SK-N-SH (cell line): Measurements from ENCODE around the gene SFMBT2. TPM values are rescaled to one million over a fixed set of nuclear protein-coding genes. Genes with fewer than 3 reads are reported as not detected.
A peak's percentile ranks its signal among the peaks of the same experiment; 100 is the strongest.

Experiments used
- CTCF ChIA-PET: fragments of 300-600, 350-600 bp; formaldehyde crosslinking; extraction: SDS; loops from one replicate; lab custom pipeline; 2021; lab: Yijun Ruan, JAX
- POLR2A ChIA-PET: fragments of 350-600 bp; sonication (Branson Sonifier 250); formaldehyde crosslinking; extraction: SDS; loops from one replicate; lab custom pipeline; 2020; ENCODE audit warnings: antibody characterized with exemption, inconsistent platforms; lab: Yijun Ruan, JAX
- DNase-seq: peaks from one replicate; pipeline ENCODE4 v3.0.0; 2012
- H2AFZ ChIP-seq: fragments of 200-600 bp; sonication (generic); 2 replicates; pipeline ENCODE4 v1.8.1; 2016; ENCODE audit warnings: antibody characterized with exemption, mild to moderate bottlenecking, low read depth
- H3F3A ChIP-seq: fragments of 200-600 bp; sonication (generic); replicated peaks from 2 replicates; pipeline ENCODE3; 2016; ENCODE audit warnings: antibody characterized with exemption, mild to moderate bottlenecking; ENCODE audit not compliant: insufficient read depth
- H3K27ac ChIP-seq, 2 experiments: fragments of 200-500 bp in 1 of 2; fragments of 200-600 bp in 1 of 2; sonication (Bioruptor generic) in 1 of 2; sonication (generic), shearing (Covaris generic) in 1 of 2; 2 replicates each; pipeline versions ENCODE4 v1.5.1 to v1.6.1; 2014 to 2016; ENCODE audit warnings: low read depth in 2 of 2, inconsistent platforms in 1 of 2, low read length in 1 of 2, mild to moderate bottlenecking in 1 of 2, mixed read lengths in 1 of 2
- H3K27me3 ChIP-seq: fragments of 200-600 bp; sonication (generic), shearing (Covaris generic); 2 replicates; pipeline ENCODE4 v1.6.1; 2016; ENCODE audit warnings: mixed run types; ENCODE audit not compliant: insufficient read depth
- H3K36me3 ChIP-seq, 2 experiments: fragments of 200-500 bp in 1 of 2; fragments of 200-600 bp in 1 of 2; sonication (Bioruptor generic) in 1 of 2; sonication (generic) in 1 of 2; replicated peaks in 1 of 2; 2 replicates each; pipeline versions ENCODE3 to v1.5.1; 2014 to 2016; ENCODE audit warnings: low read length in 1 of 2, mild to moderate bottlenecking in 1 of 2; ENCODE audit not compliant: insufficient read depth in 2 of 2, control insufficient read depth in 1 of 2
- H3K4me1 ChIP-seq, 2 experiments: fragments of 200-500 bp in 1 of 2; fragments of 200-600 bp in 1 of 2; sonication (Bioruptor generic) in 1 of 2; sonication (generic), shearing (Covaris generic) in 1 of 2; 2 replicates each; pipeline versions ENCODE4 v1.5.1 to v1.6.1; 2014 to 2016; ENCODE audit warnings: low read depth in 1 of 2, low read length in 1 of 2, mixed run types in 1 of 2; ENCODE audit not compliant: insufficient read depth in 2 of 2, control insufficient read depth in 1 of 2
- H3K4me2 ChIP-seq: fragments of 200-600 bp; sonication (generic), shearing (Covaris generic); 2 replicates; pipeline ENCODE4 v1.6.1; 2017; ENCODE audit warnings: mixed run types
- H3K4me3 ChIP-seq, 2 experiments: fragments of 200-500 bp in 1 of 2; fragments of 200-600 bp in 1 of 2; sonication (Bioruptor generic) in 1 of 2; sonication (generic), shearing (Covaris generic) in 1 of 2; 2 replicates each; pipeline versions ENCODE4 v1.5.1 to v1.8.1; 2014 to 2016; ENCODE audit warnings: low read depth in 2 of 2, inconsistent platforms in 1 of 2, low read length in 1 of 2, mild to moderate bottlenecking in 1 of 2, mixed read lengths in 1 of 2, moderate library complexity in 1 of 2
- H3K79me2 ChIP-seq: fragments of 200-600 bp; sonication (generic); 2 replicates; pipeline ENCODE4 v1.8.1; 2017; ENCODE audit warnings: mild to moderate bottlenecking; ENCODE audit not compliant: insufficient read depth
- H3K9ac ChIP-seq: fragments of 200-600 bp; sonication (generic); 2 replicates; pipeline ENCODE4 v1.6.1; 2017; ENCODE audit warnings: mixed run types
- H3K9me2 ChIP-seq: fragments of 200-600 bp; sonication (generic); 2 replicates; pipeline ENCODE4 v1.6.1; 2017; ENCODE audit warnings: mixed run types
- H3K9me3 ChIP-seq: fragments of 200-600 bp; sonication (generic); 2 replicates; pipeline ENCODE4 v1.6.1; 2017; ENCODE audit warnings: mixed run types, mild to moderate bottlenecking, moderate library complexity
- H4K20me1 ChIP-seq: fragments of 200-600 bp; sonication (generic); 2 replicates; pipeline ENCODE4 v1.6.1; 2017; ENCODE audit warnings: mild to moderate bottlenecking, mixed run types; ENCODE audit not compliant: insufficient read depth
- CHD2 ChIP-seq: fragments of 150-350 bp; IDR thresholded peaks from 2 replicates; pipeline ENCODE4 v1.6.1; 2018; ENCODE audit warnings: low read length; ENCODE audit not compliant: partially characterized antibody
- CTCF ChIP-seq: fragments of 200-600 bp; sonication (generic); IDR thresholded peaks from 2 replicates; pipeline ENCODE4 v1.6.1; 2017; ENCODE audit warnings: antibody characterized with exemption, mild to moderate bottlenecking, moderate library complexity
- EP300 ChIP-seq, 2 experiments: IDR thresholded peaks; 2 replicates each; pipeline versions ENCODE4 v1.4.0 to v1.6.1; 2012; ENCODE audit warnings: borderline replicate concordance in 1 of 2, low read depth in 1 of 2, low read length in 1 of 2
- EZH2phosphoT487 ChIP-seq: fragments of 200-600 bp; sonication (generic); IDR thresholded peaks from 2 replicates; pipeline ENCODE4 v1.6.1; 2017; ENCODE audit warnings: low read depth, mixed run types, mild to moderate bottlenecking, antibody characterized with exemption, moderate library complexity, borderline replicate concordance
- FOSL2 ChIP-seq: IDR thresholded peaks from 2 replicates; pipeline ENCODE4 v1.4.0; 2012; ENCODE audit warnings: low read depth, mild to moderate bottlenecking, moderate library complexity, borderline replicate concordance
- FOXJ3 ChIP-seq: sonication (generic); formaldehyde crosslinking; IDR thresholded peaks from 2 replicates; pipeline ENCODE4 v1.5.1; 2020; ENCODE audit warnings: mild to moderate bottlenecking, missing genetic modification reagents
- FOXM1 ChIP-seq: IDR thresholded peaks from 2 replicates; pipeline ENCODE4 v1.4.0; 2012; ENCODE audit warnings: low read depth, mild to moderate bottlenecking
- GATA2 ChIP-seq: sonication (generic); formaldehyde crosslinking; IDR thresholded peaks from 2 replicates; pipeline ENCODE4 v1.5.0; 2020; ENCODE audit warnings: mild to moderate bottlenecking, missing genetic modification reagents
- IRF3 ChIP-seq: fragments of 150-350 bp; IDR thresholded peaks from 2 replicates; pipeline ENCODE4 v1.6.1; 2016; ENCODE audit warnings: mild to moderate bottlenecking, low read depth, low read length
- JUND ChIP-seq: IDR thresholded peaks from 2 replicates; pipeline ENCODE4 v1.4.0; 2012
- NFIC ChIP-seq: IDR thresholded peaks from 2 replicates; pipeline ENCODE4 v1.4.0; 2012; ENCODE audit warnings: borderline replicate concordance
- NRF1 ChIP-seq: IDR thresholded peaks from 2 replicates; pipeline ENCODE4 v1.6.1; 2012; ENCODE audit warnings: low read depth, mild to moderate bottlenecking, low read length
- REST ChIP-seq: IDR thresholded peaks from 2 replicates; pipeline ENCODE4 v1.6.1; 2012; ENCODE audit warnings: mild to moderate bottlenecking, low read depth, low read length, moderate library complexity
- RFX5 ChIP-seq: IDR thresholded peaks from 2 replicates; pipeline ENCODE4 v1.6.1; 2012; ENCODE audit warnings: mild to moderate bottlenecking, improper control_type of control experiment, low read length
- SMC3 ChIP-seq: IDR thresholded peaks from 2 replicates; pipeline ENCODE4 v1.6.1; 2012; ENCODE audit warnings: low read depth, low read length, improper control_type of control experiment
- USF1 ChIP-seq: IDR thresholded peaks from 2 replicates; pipeline ENCODE4 v1.4.0; 2012; ENCODE audit warnings: low read depth, borderline replicate concordance
- YY1 ChIP-seq: IDR thresholded peaks from 2 replicates; pipeline ENCODE4 v1.4.0; 2012; ENCODE audit warnings: low read depth, mild to moderate bottlenecking
- WGBS: methylation state at CpG from one replicate; pipeline ENCODE4 v1.1.6; 2017; ENCODE audit warnings: low lambda C conversion rate; 5-methylcytosine and 5-hydroxymethylcytosine counted together
- polyA plus RNA-seq, 3 experiments: library from polyadenylated mRNA; depleted of rRNA; stranded (reverse); fragments of >200 nt; gene quantifications; 2 replicates each; pipeline ENCODE4 v1.2.3, GENCODE V29; 2012

SFMBT2 gene
- polyA plus RNA-seq, 1 of the 3 experiments (the other 2 are of a cell fraction), result 0.20 TPM

GRCh38 chr10:7267142-7267541 lies 143.7 kb downstream of the SFMBT2 start:
- Histone ChIP-seq H4K20me1 (no peaks in the 10 kb centered on the region), H3K27ac (peak overlapping the region; percentile 27 to 92; a peak in 3 of 4 replicates), H3K9me3 (no peaks in the 10 kb centered on the region), H3K27me3 (no peaks in the 10 kb centered on the region), H3K4me2 (no peak overlapping the region), H3K4me1 (peaks cover 0 to 26% of the 10 kb centered on the region in 2 experiments; a peak in 2 of 4 replicates), H2AFZ (no peak overlapping the region), H3K9me2 (no peaks in the 10 kb centered on the region), H3K4me3 (no peak overlapping the region), H3K9ac (no peak overlapping the region), H3F3A (no peaks in the 10 kb centered on the region), H3K36me3 (no peaks in the 10 kb centered on the region), H3K79me2 (no peaks in the 10 kb centered on the region)
- WGBS, result 64% methylated on average over 4 of the region's 4 CpGs
- no peak for DNase-seq
- ChIA-PET POLR2A (no interaction called here), CTCF (interaction anchor here (1.7 to 4.4 kb wide), 2 partner anchors 141 to 146 kb away, joined by 6 to 19 read pairs; no protein-coding TSS in a partner anchor)
- TF ChIP-seq IRF3 (no peak), CHD2 (no peak), REST (no peak), USF1 (no peak), FOXM1 (no peak), GATA2 (no peak), RFX5 (no peak), EP300 (IDR thresholded peaks at IDR 0.05; ENCODE audit: borderline replicate concordance in 1 of 2, low read depth in 1 of 2, low read length in 1 of 2) (no peak), FOXJ3 (CRISPR knock-in tag) (no peak), NRF1 (no peak), EZH2phosphoT487 (no peak), FOSL2 (no peak), JUND (no peak), CTCF (no peak), NFIC (no peak), YY1 (no peak), SMC3 (no peak)
